HG02885 (cell line): ENCODE data around the gene NKD1.

Experiments
- ATAC-seq: cut with Tn5 transposase; IDR thresholded peaks from one replicate; pipeline ENCODE4 v1.9.1; 2021; ENCODE audit warnings: mild to moderate bottlenecking; ENCODE audit not compliant: unreplicated experiment, poor library complexity

NKD1 gene

DNA sequence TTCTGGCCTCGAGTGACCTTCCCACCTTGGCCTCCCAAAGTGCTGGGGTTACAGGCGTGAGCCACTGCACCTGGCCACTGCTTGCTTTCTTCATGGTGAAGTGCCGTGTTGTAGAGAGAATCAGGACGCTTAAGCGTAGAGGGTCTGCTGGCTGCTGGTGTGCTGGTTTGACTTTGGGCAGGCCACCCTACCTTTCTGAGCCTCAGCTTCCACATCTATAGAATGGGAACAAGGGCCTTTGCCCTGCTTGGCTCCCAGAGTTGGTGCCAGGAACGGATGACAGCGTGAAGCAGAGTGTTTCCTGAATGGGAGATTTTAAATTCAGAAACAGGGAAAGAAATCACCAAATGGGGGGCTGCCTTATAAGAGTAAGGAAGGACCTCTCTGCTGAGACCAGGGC is 60.9 kb downstream of the NKD1 start:
- no peak for ATAC-seq

DNA sequence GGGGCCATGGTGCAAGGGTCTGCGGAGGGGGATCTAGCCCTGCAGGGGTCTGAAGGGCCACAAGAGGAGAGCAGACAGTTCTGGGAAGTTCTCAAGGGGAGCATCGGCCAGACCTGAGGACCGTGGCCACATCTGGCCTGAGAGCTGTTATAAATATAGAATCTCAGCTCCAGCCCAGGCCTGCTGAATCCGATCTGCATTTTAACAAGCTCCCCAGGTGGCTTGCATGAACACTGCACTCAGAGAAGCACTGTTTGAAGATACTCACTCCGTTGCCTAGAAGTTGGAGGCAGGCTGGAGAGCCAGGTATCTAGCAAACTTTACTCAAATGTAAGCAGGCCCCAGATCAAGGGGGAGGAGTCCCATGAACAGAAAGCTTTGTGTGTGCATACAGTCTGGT is 61.3 kb downstream of the NKD1 start:
- ATAC-seq, result no peak

DNA sequence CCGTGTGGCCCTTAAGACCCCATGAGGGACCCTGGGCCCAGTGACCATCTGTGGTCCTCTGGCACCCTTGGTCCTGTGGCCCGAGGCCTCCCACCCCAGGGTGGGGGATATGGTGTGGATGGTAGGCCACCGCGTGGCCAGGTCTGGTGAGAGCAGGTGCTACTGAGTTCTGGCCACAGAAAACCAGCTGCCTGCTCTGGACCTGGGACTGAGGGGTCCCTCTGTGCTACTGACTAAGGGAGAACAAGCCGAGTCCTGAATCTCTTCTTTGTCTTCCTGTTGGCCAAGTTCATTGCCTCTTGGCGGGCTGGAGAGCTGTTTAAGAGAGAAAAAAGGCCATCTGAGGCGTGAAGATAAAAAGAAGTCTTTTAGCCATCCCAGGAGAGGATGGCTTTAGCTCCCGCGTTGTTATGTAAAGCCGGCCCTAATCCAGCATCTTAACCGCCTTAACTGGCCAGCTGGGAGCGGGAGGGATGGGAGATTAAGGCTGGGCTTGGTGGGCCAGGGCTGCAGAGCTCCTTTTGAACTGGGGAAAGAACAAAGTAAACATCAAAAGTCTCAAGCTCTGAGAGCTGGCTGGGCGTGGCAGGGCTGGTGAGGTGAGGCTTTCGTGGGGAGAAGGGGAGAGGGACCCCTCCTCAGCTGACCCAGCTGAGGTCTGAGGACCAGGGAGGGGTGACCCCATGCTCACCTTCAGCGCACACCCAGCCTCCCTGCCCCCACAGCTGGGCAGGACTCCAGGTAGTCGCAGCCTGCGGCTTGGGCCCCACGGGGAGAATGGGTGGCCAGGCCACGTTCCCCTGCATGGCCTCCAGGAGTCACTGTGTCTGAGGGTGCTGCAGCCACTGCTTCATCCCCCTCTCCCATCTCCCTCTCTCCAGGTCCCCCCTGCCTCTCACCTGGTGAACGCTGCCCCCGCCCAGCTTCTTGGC is 62.4 kb downstream of the NKD1 start:
- no peak for ATAC-seq

DNA sequence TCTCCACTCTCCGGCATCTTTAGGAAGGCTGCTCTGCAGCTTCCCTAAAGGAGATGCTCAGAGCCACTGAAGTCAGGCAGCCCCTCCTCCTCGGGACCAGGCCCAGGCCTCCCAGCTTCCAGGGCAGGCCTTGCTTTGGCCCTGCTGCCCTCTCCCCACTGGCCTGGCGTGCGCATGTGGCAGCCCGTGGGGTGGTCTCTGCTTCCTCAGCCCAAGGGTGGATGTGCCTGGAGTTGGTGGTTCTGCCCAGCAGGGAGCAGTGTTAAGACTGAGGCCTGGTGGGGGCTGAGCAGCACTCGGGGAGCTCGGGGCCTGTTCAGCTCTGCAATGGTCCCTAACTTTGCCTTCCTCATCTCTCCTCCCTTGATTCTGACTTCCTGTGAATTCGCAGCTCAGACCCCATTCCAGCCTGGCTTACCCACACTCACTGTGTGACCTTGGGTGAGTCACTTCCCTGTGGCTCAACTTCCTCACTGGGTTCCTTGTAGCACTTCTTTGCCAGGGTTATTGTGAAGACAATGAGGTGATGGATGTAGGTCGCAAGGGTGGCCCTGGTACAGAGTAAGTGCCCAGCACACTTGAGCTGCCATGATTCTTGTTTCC is 63.2 kb downstream of the NKD1 start:
- no peak for ATAC-seq

DNA sequence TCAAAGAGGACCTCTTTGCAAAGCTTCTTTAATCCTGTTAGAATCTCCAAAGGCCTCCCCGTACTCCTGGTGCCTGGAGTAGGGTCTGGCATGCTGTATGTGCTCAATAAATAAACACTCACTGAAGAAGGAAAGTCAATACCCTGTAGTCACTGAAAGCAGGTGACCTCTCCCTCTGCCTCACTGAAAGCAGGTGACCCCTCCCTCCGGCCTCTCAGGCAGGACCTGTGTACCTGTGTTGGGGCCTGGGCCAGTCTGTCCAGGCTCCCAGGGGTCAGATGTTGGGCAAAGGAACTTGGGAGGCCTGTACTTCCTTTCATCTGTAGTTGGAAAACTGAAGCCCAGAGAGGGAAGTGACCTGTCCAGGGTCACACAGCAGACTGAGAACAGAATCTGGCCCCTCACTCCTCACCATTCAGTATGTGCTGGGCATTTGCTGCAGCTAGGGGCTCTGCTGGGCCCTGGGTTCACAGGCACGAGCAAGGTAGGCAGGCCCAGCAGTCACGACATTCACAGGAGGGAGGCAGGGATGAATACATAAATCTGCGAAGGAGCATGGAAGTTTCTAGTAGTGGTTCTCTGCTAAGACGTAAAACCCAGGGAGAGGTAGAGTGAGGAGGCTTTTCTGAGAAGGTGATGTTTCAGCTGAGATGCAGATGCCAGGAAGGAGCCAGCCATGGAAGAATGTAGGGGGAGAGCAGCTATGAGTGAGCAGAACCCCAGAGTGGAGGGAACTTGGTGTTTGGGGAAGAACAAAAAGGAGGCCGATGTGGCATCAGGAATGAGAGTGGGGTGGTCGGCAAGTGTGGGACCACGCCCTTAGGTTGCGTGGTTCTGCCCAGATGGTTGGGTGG is 64.0 kb downstream of the NKD1 start:
- no peak for ATAC-seq

DNA sequence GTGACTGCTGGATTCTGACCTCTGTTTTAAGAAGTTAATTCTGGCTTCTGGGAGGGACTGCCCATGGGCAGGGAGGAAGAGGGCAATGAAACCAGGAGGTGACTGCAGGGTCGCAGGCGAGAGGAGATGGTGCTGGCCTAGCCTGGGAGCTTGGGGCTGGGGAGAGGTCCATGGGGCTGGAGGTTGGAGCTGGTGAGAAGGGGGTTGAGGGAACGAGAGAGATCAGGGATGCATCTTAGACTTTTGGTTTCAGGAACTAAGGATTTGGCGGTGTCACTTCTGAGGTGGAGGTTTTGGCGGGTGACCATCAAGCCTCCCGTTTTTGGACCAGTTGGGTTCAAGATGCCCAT is 64.6 kb downstream of the NKD1 start:
- ATAC-seq, result no peak

DNA sequence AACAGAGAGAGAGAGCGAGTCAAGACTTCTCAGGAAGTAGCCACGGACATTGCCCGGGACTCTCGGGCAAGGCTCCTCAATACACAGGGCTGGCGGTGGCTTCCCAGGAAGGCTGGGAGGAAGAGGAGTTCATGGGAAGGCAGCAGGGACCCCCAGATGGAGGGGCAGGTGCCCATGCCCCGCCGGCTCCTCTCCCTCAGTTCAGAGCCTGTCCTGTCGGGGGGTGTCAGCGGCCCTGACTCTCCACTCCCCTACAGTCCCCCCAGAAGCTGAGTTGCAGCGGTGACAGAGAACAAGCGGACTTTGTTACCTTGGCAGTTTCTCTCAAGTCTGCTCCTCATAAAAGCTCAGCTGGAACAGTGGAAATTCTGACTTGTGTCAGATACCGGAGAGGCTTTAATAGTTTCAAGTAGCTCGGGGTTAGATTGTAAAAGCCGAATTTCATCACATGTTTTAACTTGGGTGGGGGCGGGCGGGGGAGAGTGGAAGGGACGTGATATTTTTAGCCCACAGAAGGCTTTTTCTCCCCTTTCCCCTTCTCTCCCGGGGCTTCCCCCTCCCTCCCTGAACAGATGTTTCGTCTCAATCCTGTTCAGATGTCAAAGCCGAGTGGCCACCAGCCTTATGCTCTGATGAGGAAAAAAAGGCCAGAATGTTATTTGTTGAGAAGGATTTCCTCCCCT is 65.2 kb downstream of the NKD1 start:
- no peak for ATAC-seq

DNA sequence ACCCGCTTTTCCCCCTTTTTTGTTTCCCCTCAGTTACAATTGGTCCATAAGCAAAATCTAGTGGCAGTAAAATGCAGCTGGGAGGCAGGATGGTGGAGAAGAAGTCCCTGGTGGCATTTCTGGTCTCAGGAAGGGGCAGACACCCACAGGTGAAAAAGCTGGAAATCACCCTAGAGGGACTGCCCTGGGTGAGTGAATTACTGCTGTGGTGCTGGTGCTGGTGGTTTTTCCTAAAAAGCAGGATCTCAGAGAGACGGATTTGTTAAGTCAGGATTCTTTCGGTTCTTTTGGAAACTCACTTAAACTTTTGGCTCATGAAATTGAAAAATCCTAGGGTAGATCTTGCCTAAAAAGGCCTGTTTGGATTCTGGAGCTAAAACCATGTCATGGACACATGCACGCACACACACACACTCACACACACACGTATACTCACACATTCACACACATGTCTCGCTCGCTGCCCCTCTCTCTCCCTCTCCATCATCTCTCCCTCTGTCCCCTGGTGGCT is 65.8 kb downstream of the NKD1 start:
- no peak for ATAC-seq

DNA sequence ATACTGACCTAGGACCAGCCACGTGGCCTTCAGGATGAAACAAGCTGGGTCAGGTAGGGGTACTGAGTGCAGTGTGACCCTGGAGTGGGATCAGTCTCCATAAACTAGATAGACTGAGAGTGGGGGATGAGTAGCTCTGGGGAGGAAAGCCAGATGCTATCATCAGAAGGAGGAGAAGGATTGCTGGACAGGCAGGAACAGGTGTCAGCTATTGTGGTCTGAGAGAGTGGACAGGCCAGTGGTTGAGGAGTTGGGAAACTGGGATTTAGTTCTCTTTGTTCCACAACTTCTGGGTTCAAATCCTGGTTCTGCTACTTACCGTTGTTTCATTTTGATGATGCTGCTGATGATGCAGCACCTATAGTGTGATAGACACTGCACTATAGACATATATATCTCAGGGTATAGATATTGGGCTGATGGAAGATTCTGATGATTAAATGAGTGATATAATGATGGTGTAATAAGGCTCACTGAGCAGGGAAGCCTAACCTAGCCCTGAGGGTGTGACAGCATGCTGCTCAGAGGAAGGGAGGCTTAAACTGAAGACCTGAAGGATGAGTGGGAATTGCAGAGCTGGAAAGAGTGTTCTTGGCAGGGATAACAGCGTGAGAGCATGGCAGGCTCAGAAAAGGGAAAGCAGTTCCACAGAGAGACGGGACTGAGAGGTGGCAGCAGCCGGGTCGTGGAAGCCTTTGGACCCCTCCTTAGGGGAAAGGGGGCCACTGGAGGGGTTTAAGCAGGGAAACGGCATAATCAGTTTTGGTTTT is 66.9 kb downstream of the NKD1 start:
- no peak for ATAC-seq

DNA sequence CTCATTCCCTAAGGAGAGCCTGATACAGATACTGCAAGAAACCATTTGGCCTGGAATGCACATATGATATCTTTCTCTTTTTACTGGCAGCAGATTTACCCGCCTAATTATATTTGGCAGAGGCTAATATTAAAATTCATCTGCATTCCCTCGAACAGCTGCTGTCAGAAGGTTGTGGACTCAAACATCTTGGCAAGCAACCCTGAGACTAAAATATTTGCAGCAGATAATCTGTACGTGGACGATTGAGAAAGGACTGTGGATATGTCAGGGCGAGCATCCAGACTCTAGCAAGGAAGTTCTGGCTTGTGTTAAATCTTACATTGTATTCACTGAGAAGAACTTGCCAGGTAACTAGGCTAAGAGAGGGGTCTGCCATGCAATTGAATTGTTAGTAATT is 67.7 kb downstream of the NKD1 start:
- no peak for ATAC-seq

DNA sequence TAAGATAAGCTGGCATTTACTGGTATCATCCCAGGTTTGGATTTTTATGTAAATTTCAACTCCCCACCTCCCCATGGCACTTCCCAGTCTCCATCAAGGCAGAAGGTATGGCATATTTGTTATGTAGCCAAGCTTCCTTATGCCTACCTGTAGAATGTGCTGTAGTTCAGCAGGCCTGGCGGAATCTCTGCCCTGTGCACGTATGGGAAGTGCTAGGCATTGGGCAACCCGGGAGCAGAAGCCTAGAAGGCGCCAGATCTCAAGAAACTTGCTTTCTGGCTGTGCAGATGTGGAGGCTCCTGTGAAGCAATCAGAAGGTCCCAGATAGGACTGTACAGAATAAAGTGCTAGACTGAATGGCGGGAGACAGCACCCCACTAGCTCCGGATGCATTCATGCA is 68.2 kb downstream of the NKD1 start:
- ATAC-seq, result no peak

DNA sequence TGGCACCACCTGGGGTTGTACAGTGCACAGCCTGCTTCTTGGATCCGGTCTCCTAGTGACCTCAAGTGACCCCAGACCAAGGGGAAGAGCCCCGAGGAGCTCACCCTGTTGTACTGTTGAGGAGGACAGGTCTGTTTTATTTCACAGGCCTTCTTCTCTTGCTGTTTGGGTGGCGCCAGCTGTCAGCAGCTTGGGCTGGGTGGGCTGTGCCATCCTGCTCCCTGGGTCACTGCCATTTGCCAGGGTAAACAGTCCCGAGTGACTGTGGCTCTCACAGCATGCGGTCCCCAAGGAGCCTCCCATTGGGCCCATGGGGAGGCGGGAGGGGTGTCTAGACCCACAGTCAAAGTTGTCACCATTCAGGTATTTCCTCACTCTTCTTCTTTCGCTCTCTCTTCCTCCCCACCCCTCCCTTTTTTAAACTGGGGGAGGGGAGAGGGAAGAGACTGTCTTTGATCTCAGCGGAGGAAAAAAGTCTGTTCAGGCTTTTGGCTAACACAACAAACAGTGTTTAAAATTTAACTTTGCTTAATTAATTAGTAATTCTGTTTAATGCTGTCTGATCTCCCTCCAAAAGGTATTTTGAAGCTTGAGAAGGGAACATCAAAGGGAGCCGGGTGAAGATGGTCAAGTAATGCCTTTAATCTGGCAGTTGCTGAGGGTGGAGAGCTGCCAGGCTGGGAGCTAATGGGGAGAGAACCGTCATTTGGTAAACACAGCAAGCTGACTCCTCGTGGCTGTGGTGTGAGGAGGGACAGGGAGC is 68.9 kb downstream of the NKD1 start:
- ATAC-seq, result no peak

DNA sequence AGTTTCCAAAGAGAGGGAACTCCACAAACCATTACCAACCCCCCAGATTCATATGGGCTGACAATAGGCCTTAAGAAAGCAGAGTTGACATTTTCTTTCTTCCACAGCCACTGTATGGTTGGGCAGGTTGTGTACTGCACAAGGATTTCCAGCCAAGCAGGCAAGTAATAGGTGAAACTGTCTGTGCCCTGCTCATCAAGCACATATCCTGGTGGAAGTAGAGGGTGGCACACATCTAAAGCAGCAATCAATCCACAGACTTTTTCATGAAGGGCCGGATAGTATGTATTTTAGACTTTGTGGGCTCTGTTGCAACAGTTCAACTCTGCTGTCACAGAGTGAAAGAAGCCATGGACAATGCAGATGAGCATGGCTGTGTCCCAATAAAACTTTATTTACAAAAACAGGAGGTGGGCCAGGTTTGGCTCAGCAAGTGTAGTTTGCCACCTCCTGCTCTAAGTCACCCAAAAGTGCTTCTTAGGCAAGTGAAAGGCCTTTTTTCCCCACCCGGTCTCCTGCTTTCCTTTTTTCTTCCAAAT is 69.5 kb downstream of the NKD1 start:
- no peak for ATAC-seq

DNA sequence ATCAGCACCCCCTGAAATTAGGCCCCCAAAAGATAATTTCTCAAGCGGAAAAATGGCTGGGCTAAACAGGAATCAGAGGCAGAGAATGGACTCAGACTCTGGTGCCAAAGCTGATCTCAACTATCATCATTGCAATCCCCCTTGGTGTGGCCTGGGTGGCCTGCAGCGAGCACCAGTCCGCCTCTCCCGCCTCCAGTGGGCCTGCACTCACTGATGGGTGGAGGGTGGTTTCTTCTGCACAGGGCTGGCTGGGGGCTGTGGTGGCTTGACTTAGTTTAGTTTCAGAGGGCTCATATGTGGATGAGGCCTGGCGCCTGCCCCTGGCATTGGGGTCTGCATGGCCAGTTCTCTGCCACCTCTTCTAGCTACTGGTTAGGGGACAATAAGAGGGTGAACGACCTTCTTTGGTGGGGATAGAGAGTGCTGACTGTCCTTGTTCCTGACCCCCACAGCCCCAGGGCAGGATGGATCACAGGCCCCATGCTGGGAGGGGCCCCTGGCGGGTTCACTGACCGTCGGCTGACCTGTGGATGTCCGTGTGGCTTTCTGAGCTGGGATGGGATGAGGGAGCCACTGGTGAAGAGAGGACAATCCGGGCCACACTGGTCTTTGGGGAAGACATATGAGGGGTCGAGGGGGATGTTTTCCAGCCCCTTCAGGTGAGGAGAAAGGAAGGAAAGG is 70.2 kb downstream of the NKD1 start:
- no peak for ATAC-seq

DNA sequence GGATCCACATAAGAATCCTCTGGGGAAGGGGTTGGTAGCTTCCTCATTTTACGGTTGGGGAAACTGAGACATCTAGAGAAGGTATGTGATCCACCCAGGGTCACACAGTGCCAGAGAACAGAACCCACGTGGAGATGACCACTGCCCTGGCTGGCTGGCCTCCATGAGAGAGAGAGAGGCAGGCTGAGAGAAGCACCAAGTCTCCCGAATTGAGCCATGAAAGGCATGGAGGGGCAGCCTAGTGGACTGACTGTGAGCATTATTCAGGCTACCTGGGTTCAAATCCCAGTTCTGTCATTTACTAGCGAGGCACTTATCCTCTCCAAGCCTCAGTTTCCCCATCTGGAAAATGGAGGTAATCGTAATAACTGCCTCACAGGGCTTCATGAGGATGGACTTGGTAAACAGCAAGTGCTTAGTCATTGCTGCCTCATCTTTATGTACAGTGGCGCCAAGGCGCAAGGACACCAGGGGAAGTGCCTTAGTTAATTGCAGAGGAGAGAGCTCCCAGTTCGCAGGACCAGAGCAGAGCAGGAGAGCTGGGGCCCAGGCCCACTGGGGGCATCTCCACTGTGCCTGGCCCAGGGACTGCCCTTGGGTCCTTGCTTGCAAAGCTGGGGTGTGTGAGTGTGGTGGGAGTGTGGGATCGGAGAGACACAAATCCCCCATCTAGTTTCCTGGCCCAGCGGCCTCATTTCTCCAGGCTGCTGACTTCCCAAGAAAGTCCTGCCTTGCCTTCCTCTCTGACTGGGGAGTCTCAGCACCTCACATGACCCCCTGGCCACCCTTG is 71.7 kb downstream of the NKD1 start:
- ATAC-seq, result no peak

DNA sequence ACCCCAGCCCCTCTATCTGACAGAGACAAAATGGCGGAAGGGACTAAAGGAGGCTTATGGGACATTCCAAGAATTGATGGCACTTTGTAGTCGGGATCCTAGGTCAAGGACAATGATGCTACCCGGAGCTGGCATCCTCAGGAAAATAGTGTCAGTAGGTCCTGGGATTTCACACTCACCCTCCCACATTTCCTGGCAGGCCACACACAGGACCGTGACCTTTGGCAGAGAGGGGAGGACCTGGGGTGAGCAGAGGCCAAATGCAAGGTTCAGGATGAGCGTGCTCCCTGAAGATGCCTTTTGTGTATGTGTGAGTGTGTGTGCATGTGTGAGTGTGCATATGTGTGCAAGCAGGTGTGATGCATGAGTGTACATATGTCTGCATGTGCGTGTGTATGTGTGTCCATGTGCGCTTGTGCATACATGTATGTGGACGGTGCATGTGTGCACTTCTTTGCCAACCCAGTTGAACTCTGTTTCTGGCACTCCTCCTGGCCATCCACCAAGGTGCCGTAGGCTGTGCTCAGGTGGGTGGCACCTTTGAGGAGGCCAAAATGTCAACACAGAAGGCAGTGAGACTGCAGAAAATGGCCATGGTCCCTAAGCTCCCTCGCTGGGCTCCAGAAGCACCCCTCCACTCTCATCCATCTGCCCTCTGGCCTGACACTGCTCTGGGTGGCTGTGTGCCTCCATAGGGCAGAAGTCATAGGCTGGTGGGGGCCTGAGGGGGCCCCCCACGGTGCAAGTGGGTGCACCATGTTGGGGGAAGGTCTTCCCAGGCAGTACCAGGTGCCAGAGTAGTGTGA is 72.7 kb downstream of the NKD1 start:
- no peak for ATAC-seq

DNA sequence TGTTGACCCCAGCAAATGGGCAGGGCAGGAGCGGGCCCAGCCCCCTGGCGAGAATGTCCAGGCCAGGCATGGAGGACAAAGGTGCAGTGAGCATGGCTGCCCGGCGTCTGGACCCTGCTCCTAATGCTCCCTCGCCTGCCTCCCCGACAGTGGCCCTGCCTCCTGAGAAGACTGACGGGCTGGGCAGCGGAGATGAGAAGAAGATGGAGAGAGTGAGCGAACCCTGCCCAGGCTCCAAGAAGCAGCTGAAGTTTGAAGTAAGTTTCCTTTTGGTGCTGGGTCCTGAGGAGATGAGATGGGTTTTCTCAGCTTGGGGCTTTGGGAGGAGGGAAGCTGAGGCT is 73.2 kb downstream of the NKD1 start:
- ATAC-seq, result no peak
